DND-41 (cell line): Measurements from ENCODE around the gene AFF1.
A peak's percentile ranks its signal among the peaks of the same experiment; 100 is the strongest.

Source experiments
- ATAC-seq: fragments of 200-7000 bp; cut with Tn5 transposase; 3 replicates; pipeline ENCODE4 v1.9.1; 2021; ENCODE audit warnings: low read depth; ENCODE audit not compliant: insufficient read depth
- DNase-seq: peaks from one replicate; pipeline ENCODE4 v3.0.0-alpha.2; 2020
- H2AFZ ChIP-seq: 2 replicates; pipeline ENCODE4 v1.6.0; 2012; ENCODE audit warnings: low read depth, low read length
- H3K27ac ChIP-seq: 2 replicates; pipeline ENCODE4 v1.5.1; 2012; ENCODE audit warnings: low read length, inconsistent platforms
- H3K27me3 ChIP-seq: fragments of 200-600 bp; sonication (generic); 2 replicates; pipeline ENCODE4 v1.6.0; 2012; ENCODE audit warnings: low read length, mild to moderate bottlenecking, inconsistent platforms; ENCODE audit not compliant: insufficient read depth, poor library complexity
- H3K36me3 ChIP-seq: 2 replicates; pipeline ENCODE4 v1.5.1; 2012; ENCODE audit warnings: low read length, inconsistent platforms; ENCODE audit not compliant: insufficient read depth
- H3K4me1 ChIP-seq: 2 replicates; pipeline ENCODE4 v1.5.1; 2012; ENCODE audit warnings: mild to moderate bottlenecking, low read length; ENCODE audit not compliant: insufficient read depth
- H3K4me2 ChIP-seq: 2 replicates; pipeline ENCODE4 v1.6.0; 2012; ENCODE audit warnings: mild to moderate bottlenecking, moderate library complexity, low read length, inconsistent platforms; ENCODE audit not compliant: insufficient read depth
- H3K4me3 ChIP-seq, 2 experiments: fragments of 200-600 bp in 1 of 2; shearing (Covaris generic) in 1 of 2; 2 replicates each; pipeline ENCODE4 v1.5.1; 2012 to 2016; ENCODE audit warnings: inconsistent platforms in 2 of 2, low read length in 2 of 2, mild to moderate bottlenecking in 2 of 2, low read depth in 1 of 2, moderate library complexity in 1 of 2
- H3K79me2 ChIP-seq: 2 replicates; pipeline ENCODE4 v1.6.0; 2012; ENCODE audit warnings: low read length, inconsistent platforms; ENCODE audit not compliant: insufficient read depth
- H3K9ac ChIP-seq: 2 replicates; pipeline ENCODE4 v1.6.0; 2012; ENCODE audit warnings: low read depth, mild to moderate bottlenecking, inconsistent platforms, low read length, moderate library complexity
- H3K9me3 ChIP-seq: 2 replicates; pipeline ENCODE4 v1.5.1; 2012; ENCODE audit warnings: low read length, moderate library complexity, mild to moderate bottlenecking, inconsistent platforms; ENCODE audit not compliant: insufficient read depth, severe bottlenecking
- H4K20me1 ChIP-seq: 2 replicates; pipeline ENCODE4 v1.6.0; 2012; ENCODE audit warnings: low read length; ENCODE audit not compliant: insufficient read depth
- EZH2 ChIP-seq: IDR thresholded peaks from 3 replicates; pipeline ENCODE4 v1.6.1; 2012; ENCODE audit warnings: borderline replicate concordance, low read depth, mild to moderate bottlenecking, moderate library complexity, low read length, inconsistent platforms; ENCODE audit not compliant: severe bottlenecking
- TF ChIP-seq, protein P1 (sequence below): IDR thresholded peaks from 2 replicates; pipeline ENCODE4 v1.5.1; 2012; ENCODE audit warnings: borderline replicate concordance, low read length, moderate library complexity, mild to moderate bottlenecking; ENCODE audit not compliant: poor library complexity, severe bottlenecking; ENCODE audit errors: extremely low read depth

The AFF1 gene

DNA sequence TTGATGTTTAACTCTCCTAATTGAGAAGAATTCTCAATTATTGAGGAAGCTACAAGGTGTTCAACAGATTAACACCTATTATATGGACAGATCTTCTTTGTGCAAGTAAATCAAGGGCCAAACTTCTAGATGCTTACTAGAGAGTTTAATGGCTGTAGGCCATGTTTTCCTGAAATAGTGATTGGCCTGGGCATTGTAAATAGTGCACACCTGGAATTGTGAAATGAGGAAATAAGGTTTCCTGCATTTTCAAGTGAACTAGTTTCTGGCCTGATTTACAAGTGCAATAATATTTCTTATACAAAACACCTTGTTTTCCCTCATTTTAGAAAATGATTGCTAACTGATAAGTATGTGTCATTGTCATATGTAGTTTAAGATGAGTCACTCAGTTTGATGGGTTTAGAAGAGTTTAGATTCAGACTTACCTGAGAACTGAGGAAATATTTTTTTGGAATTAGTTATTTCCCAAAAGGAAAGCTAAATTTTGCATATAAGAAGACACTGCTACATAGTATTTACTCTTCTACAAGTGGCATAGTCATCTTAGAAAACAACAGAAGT lies 21.2 kb downstream of the AFF1 start:
- H4K20me1 ChIP-seq, result no peaks in the 10 kb centered on the region
- no peak overlapping the region for H3K4me3 ChIP-seq
- no peak for ATAC-seq
- H3K27me3 ChIP-seq, result no peaks in the 10 kb centered on the region
- peaks cover 90% of the 10 kb centered on the region for H3K79me2 ChIP-seq
- no peak overlapping the region for H3K9ac ChIP-seq
- H3K4me1 ChIP-seq, result peaks cover 39% of the 10 kb centered on the region
- H3K36me3 ChIP-seq, result peaks cover 33% of the 10 kb centered on the region
- DNase-seq, result no peak
- H3K9me3 ChIP-seq, result no peaks in the 10 kb centered on the region
- H3K4me2 ChIP-seq, result no peak overlapping the region
- TF ChIP-seq, protein P1, sequence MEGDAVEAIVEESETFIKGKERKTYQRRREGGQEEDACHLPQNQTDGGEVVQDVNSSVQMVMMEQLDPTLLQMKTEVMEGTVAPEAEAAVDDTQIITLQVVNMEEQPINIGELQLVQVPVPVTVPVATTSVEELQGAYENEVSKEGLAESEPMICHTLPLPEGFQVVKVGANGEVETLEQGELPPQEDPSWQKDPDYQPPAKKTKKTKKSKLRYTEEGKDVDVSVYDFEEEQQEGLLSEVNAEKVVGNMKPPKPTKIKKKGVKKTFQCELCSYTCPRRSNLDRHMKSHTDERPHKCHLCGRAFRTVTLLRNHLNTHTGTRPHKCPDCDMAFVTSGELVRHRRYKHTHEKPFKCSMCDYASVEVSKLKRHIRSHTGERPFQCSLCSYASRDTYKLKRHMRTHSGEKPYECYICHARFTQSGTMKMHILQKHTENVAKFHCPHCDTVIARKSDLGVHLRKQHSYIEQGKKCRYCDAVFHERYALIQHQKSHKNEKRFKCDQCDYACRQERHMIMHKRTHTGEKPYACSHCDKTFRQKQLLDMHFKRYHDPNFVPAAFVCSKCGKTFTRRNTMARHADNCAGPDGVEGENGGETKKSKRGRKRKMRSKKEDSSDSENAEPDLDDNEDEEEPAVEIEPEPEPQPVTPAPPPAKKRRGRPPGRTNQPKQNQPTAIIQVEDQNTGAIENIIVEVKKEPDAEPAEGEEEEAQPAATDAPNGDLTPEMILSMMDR, result no peak
- TF ChIP-seq EZH2, result no peak
- H2AFZ ChIP-seq, result no peak overlapping the region
- H3K27ac ChIP-seq, result no peak overlapping the region

- H3K27ac ChIP-seq, result peak overlapping the region; percentile 61
These were observed 22.4 kb downstream of the AFF1 start for GRCh38 chr4:86957215-86957614.

DNA sequence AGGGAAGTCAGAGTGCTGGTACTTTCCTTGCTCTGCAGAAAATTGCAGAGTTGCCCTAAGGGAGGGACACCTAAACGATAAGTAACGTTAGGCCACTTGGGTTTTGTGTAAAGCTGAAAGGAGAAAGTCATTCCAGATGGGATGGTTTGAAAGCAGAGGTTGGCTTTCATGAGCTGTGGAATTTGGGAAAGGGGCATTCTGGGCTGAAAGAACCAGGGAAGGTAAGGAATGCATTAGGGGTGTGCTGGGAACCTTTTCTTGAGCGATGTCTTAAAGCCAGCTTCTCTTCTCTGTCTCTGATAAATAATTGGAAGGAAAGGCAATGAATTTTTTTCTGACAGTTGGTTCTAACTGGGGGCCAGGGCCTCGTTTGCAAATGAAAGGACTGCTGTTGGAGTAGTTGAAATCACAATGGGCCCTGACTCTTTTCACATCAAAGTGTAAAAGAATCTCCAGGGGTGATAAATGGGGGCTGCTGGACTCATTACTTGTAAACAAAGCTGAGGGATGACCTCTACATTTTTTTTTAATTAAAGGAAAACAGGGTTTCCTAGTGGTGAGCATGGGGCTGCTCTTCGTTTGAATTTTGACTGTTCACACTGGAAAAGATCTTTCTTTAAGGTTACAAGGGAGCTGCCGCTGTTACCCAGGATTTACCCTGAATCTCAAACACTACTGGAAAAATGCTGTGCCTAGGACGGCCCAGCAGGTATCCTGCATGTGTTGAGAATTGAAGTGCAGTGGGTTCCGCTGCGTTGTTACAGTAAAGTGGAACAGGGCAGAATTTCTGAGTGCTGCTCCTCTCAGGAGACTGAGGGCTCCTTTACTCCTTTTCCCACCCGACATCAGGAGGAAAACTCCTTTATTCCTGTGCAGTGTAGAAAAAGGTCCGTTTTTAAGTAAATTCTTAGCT lies 25.0 kb downstream of the AFF1 start:
- Histone ChIP-seq H3K27ac (peak overlapping the region; percentile 95), H3K9ac (peak overlapping the region; percentile 67), H2AFZ (no peak overlapping the region), H3K4me2 (peak overlapping the region; percentile 59), H3K36me3 (0 out of 2 replicates have a peak, but pooled peaks cover 10% of the 10 kb centered on the region), H3K4me3 (peak overlapping the region in 1 of 2 experiments; percentile 17; a peak in 1 of 4 replicates), H4K20me1 (no peaks in the 10 kb centered on the region), H3K79me2 (peaks cover 88% of the 10 kb centered on the region), H3K27me3 (no peaks in the 10 kb centered on the region), H3K9me3 (no peaks in the 10 kb centered on the region), H3K4me1 (peaks cover 74% of the 10 kb centered on the region)
- ATAC-seq (no peak), DNase-seq (no peak)
- TF ChIP-seq, protein P1, result no peak
- TF ChIP-seq EZH2, result no peak

More at GRCh38 chr4:86957215-86957614, 22.4 kb downstream of the AFF1 start:
- Histone ChIP-seq H3K9me3 (no peaks in the 10 kb centered on the region), H3K4me1 (peaks cover 50% of the 10 kb centered on the region), H3K79me2 (peaks cover 84% of the 10 kb centered on the region), H3K4me2 (no peak overlapping the region), H3K9ac (no peak overlapping the region), H2AFZ (no peak overlapping the region), H3K4me3 (no peak overlapping the region), H3K36me3 (peaks cover 29% of the 10 kb centered on the region), H3K27me3 (no peaks in the 10 kb centered on the region), H4K20me1 (no peaks in the 10 kb centered on the region)
- no peak for ATAC-seq
- no peak for DNase-seq
- TF ChIP-seq EZH2, result no peak
- TF ChIP-seq, protein P1, result no peak
